Transverse colon (tissue), 4 donors: ENCODE results near the gene CWC25. TPM values are rescaled to one million over a fixed set of nuclear protein-coding genes. Genes with fewer than 3 reads are reported as not detected.

Experiments
- DNase-seq: peaks from one replicate; pipeline ENCODE4 v3.0.0-alpha.2; 2019
- H3K27ac ChIP-seq, 4 donors: fragments of 200-600 bp; sonication (generic); 2 replicates each; pipeline ENCODE4 v1.5.1; 2016 to 2018; ENCODE audit warnings: inconsistent platforms in 4 of 4
- H3K27me3 ChIP-seq: fragments of 200-600 bp; sonication (generic); 2 replicates; pipeline ENCODE4 v1.5.1; 2017; ENCODE audit warnings: inconsistent platforms
- H3K36me3 ChIP-seq, 4 donors: fragments of 200-600 bp; sonication (generic); 2 replicates each; pipeline ENCODE4 v1.5.1; 2017 to 2019; ENCODE audit warnings: inconsistent platforms in 4 of 4
- H3K4me1 ChIP-seq, 4 donors: fragments of 200-600 bp; sonication (generic); 2 replicates each; pipeline ENCODE4 v1.5.1; 2017 to 2020; ENCODE audit warnings: inconsistent platforms in 4 of 4
- H3K4me3 ChIP-seq, 4 donors: fragments of 200-600 bp; sonication (generic); 1 replicate in 1 of 4; 2 replicates in 3 of 4; pipeline versions ENCODE4 v1.5.1 to v1.6.1; 2017 to 2019; ENCODE audit warnings: inconsistent platforms in 4 of 4
- H3K9me3 ChIP-seq, 2 donors: fragments of 200-600 bp; sonication (generic); 2 replicates each; pipeline ENCODE4 v1.5.1; 2017 to 2019; ENCODE audit warnings: inconsistent platforms in 2 of 2
- EP300 ChIP-seq: sonication (generic); formaldehyde crosslinking; IDR thresholded peaks from one replicate; pipeline ENCODE4 v1.6.1; 2017; ENCODE audit warnings: antibody characterized with exemption, low read depth
- POLR2A ChIP-seq: fragments of 450-650 bp; IDR thresholded peaks from one replicate; pipeline ENCODE4 v1.6.1; 2016; ENCODE audit warnings: antibody characterized with exemption, mild to moderate bottlenecking, moderate library complexity
- POLR2AphosphoS5 ChIP-seq, 3 donors: sonication (generic); formaldehyde crosslinking; IDR thresholded peaks; one replicate each; pipeline ENCODE4 v1.6.1; 2016; ENCODE audit warnings: antibody characterized with exemption in 3 of 3
- WGBS, 2 donors: methylation state at CpG; one replicate each; pipeline ENCODE4 v1.1.5; 2018; ENCODE audit warnings: low coverage in 1 of 2; 5-methylcytosine and 5-hydroxymethylcytosine counted together
- in situ Hi-C, 4 donors: fragments of 200-750 bp; cut with MboI; loops; one replicate each; pipeline versions ENCODE4 v1.15.0 to v1.15.1; 2017; ENCODE audit warnings: low sequenced_read_pairs in 3 of 4, low pct_ligation_motif_present in 1 of 4, low pct_unique_long_range_greater_than_20kb in 1 of 4
- intact Hi-C: fragments of 100-400 bp; cut with DNase I; formaldehyde crosslinking; loops from one replicate; pipeline ENCODE4 v1.15.1; 2023; ENCODE audit warnings: low total_unique reads
- total RNA-seq, 4 donors: library from RNA; depleted of rRNA; stranded (reverse); fragments of >200 nt; gene quantifications; one replicate each; pipeline ENCODE4 v1.1.0, GENCODE V29; 2016
- TF ChIP-seq, protein P1 (sequence below), 5 experiments: fragments of 200-600 bp in 3 of 5; fragments of 450-650 bp in 2 of 5; sonication (generic) in 3 of 5; IDR thresholded peaks; 1 replicate in 2 of 5; 2 replicates in 3 of 5; pipeline ENCODE4 v1.5.1; 2016 to 2017; ENCODE audit warnings: antibody characterized with exemption in 5 of 5, inconsistent platforms in 3 of 5, mild to moderate bottlenecking in 2 of 5, moderate library complexity in 1 of 5

CWC25 gene
- total RNA-seq, 4 donors from 2014 or later = 22.1 to 97.3 (median 37.5) TPM

GRCh38 chr17:38869526-38870258, 44.6 kb upstream of the CWC25 start, which contains the start of gene LASP1:
Gene LASP1, plus strand, starts transcription at chr17:38870058. Its CDS starts 132 bp downstream, at chr17:38870190.
- 0% methylated on average over 71 of the region's 73 CpGs; no CpG with 5 or more reads in 1 of the 2 donors for WGBS, 2 donors
- H3K4me1 ChIP-seq = peaks cover 35 to 53% (median 45%) of the 10 kb centered on the region in 4 donors
- DNase-seq = peak; percentile 93
- in situ Hi-C loops (loop anchor here in 1 of 4 donors (25.0 kb wide), 1 partner anchor 293 kb away; the partner anchor contains the start of genes ARL5C and PLXDC1), intact Hi-C loops (no loop called here)
- H3K4me3 ChIP-seq = peak within 1 kb of the TSS; percentile 81 to 99 (median 97)
- no peaks in the 10 kb centered on the region for H3K9me3 ChIP-seq
- no peaks in the 10 kb centered on the region for H3K36me3 ChIP-seq
- TF ChIP-seq EP300 = no peak
- TF ChIP-seq POLR2AphosphoS5 (IDR thresholded peaks at IDR 0.05) = peak; percentile 98 to 100 (median 99)
- peak; percentile 99 for TF ChIP-seq POLR2A
- TF ChIP-seq, protein P1, sequence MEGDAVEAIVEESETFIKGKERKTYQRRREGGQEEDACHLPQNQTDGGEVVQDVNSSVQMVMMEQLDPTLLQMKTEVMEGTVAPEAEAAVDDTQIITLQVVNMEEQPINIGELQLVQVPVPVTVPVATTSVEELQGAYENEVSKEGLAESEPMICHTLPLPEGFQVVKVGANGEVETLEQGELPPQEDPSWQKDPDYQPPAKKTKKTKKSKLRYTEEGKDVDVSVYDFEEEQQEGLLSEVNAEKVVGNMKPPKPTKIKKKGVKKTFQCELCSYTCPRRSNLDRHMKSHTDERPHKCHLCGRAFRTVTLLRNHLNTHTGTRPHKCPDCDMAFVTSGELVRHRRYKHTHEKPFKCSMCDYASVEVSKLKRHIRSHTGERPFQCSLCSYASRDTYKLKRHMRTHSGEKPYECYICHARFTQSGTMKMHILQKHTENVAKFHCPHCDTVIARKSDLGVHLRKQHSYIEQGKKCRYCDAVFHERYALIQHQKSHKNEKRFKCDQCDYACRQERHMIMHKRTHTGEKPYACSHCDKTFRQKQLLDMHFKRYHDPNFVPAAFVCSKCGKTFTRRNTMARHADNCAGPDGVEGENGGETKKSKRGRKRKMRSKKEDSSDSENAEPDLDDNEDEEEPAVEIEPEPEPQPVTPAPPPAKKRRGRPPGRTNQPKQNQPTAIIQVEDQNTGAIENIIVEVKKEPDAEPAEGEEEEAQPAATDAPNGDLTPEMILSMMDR (IDR thresholded peaks at IDR 0.05) = no peak
- peak within 1 kb of the TSS; percentile 91 to 99 (median 98) for H3K27ac ChIP-seq
- H3K27me3 ChIP-seq = no peaks in the 10 kb centered on the region

- Histone ChIP-seq H3K4me3 (peak overlapping the region; percentile 81 to 99 (median 97)), H3K27ac (peak overlapping the region; percentile 91 to 99 (median 98)), H3K36me3 (no peaks in the 10 kb centered on the region), H3K9me3 (no peaks in the 10 kb centered on the region), H3K27me3 (no peaks in the 10 kb centered on the region), H3K4me1 (peaks cover 28 to 46% (median 37%) of the 10 kb centered on the region in 4 donors)
- intact Hi-C loops (no loop called here), in situ Hi-C loops (loop anchor here in 1 of 4 donors (25.0 kb wide), 1 partner anchor 293 kb away; the partner anchor contains the start of genes ARL5C and PLXDC1)
- peak; percentile 41 for TF ChIP-seq POLR2A
- peak; percentile 6 to 71 (median 44) for TF ChIP-seq POLR2AphosphoS5 (IDR thresholded peaks at IDR 0.05)
- TF ChIP-seq EP300 = no peak
- TF ChIP-seq, protein P1 (IDR thresholded peaks at IDR 0.05) = no peak
- peak; percentile 94 for DNase-seq
- 0 to 1% methylated on average over 17 to 26 of the region's 26 CpGs for WGBS, 2 donors
Observed at GRCh38 chr17:38868817-38869525, 43.9 kb upstream of the CWC25 start.

GRCh38 chr17:38867968-38868816, 43.1 kb upstream of the CWC25 start:
- Histone ChIP-seq H3K27me3 (no peaks in the 10 kb centered on the region), H3K9me3 (no peaks in the 10 kb centered on the region), H3K27ac (peak overlapping the region; percentile 91 to 99 (median 98)), H3K4me1 (peaks cover 20 to 38% (median 30%) of the 10 kb centered on the region in 4 donors), H3K4me3 (peak overlapping the region in 3 of 4 donors; percentile 81 to 97 (median 97)), H3K36me3 (no peaks in the 10 kb centered on the region)
- TF ChIP-seq EP300 (no peak), POLR2AphosphoS5 (IDR thresholded peaks at IDR 0.05) (peak in 1 of 3 donors; percentile 41)
- intact Hi-C loops (no loop called here), in situ Hi-C loops (loop anchor here in 1 of 4 donors (25.0 kb wide), 1 partner anchor 294 kb away; the partner anchor contains the start of genes ARL5C and PLXDC1)
- 27 to 33% methylated on average over 8 to 25 of the region's 25 CpGs for WGBS, 2 donors
- DNase-seq = peak; percentile 56

DNA sequence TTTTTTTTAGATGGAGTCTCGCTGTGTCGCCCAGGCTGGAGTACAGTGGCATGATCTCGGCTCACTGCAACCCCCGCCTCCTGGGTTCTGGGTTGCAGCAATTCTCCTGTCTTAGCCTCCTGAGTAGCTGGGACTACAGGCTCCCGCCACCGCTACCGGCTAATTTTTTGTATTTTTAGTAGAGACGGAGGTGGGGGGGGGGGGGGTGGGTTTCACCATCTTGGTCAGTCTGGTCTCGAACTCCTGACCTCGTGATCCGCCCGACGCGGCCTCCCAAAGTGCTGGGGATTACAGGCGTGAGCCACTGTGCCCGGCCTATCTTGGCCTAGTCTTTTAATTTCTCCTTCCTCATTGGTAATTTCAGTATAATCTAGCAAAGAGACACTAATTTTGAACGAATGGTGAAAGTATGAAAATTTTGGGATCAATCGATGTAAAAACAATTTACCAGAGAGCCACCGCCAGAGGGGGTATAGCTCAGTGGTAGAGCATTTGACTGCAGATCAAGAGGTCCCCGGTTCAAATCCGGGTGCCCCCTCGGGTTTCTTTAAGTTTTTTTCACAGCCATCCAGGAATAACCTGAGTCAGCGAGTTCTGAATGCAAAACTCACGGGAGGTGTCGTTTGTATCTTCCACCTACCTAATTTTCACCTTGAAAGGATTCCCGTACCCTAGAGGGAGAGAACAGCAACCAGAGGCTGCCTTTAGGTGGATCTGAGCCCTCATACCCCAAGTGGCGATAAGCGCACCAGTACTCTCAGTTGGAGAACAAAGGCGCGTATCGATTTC, 42.3 kb upstream of the CWC25 start:
- 4 to 50% methylated on average over 5 to 31 of the region's 31 CpGs for WGBS, 2 donors
- no peak for TF ChIP-seq EP300
- no peak for TF ChIP-seq POLR2AphosphoS5 (IDR thresholded peaks at IDR 0.05)
- no peak for TF ChIP-seq POLR2A
- TF ChIP-seq, protein P1 (IDR thresholded peaks at IDR 0.05) = peak; percentile 7 to 54 (median 33)
- intact Hi-C loops = no loop called here
- Histone ChIP-seq H3K4me3 (peak overlapping the region in 2 of 4 donors; percentile 97), H3K27ac (peak overlapping the region; percentile 91 to 99 (median 98)), H3K27me3 (no peaks in the 10 kb centered on the region), H3K4me1 (peaks cover 12 to 30% (median 21%) of the 10 kb centered on the region in 4 donors), H3K36me3 (no peaks in the 10 kb centered on the region), H3K9me3 (no peaks in the 10 kb centered on the region)
- in situ Hi-C loops = loop anchor here in 1 of 4 donors (25.0 kb wide), 1 partner anchor 295 kb away; the partner anchor contains the start of genes ARL5C and PLXDC1
- peak; percentile 57 for DNase-seq
